Heart right ventricle (tissue), 16 donors: ENCODE results near the gene AMN1. TPM values are rescaled to one million over a fixed set of nuclear protein-coding genes. Genes with fewer than 3 reads are reported as not detected.

Source experiments
- ATAC-seq, 8 donors: fragments of 200-7000 bp; cut with Tn5 transposase; one replicate each; pipeline ENCODE4 v1.9.1; 2020; ENCODE audit warnings: mild to moderate bottlenecking in 8 of 8, moderate library complexity in 8 of 8, moderate number of reproducible peaks in 1 of 8
- DNase-seq, 2 donors: peaks; one replicate each; pipeline ENCODE4 v3.0.0-alpha.2; 2020
- H3K27ac ChIP-seq, 10 donors: fragments of 200-600 bp; sonication (generic) in 2 of 10; one replicate each; pipeline versions ENCODE4 v1.5.0 to v1.8.0; 2020 to 2022; ENCODE audit warnings: mild to moderate bottlenecking in 3 of 10
- H3K27me3 ChIP-seq, 7 donors: fragments of 200-600 bp; one replicate each; pipeline ENCODE4 v1.8.0; 2021 to 2022; ENCODE audit warnings: mild to moderate bottlenecking in 2 of 7
- H3K36me3 ChIP-seq, 9 donors: fragments of 200-600 bp; sonication (generic) in 1 of 9; one replicate each; pipeline versions ENCODE4 v1.5.0 to v1.8.0; 2020 to 2022; ENCODE audit warnings: mild to moderate bottlenecking in 2 of 9
- H3K4me1 ChIP-seq, 9 donors: fragments of 200-600 bp; sonication (generic) in 1 of 9; one replicate each; pipeline versions ENCODE4 v1.5.0 to v1.8.0; 2020 to 2022; ENCODE audit warnings: mild to moderate bottlenecking in 4 of 9
- H3K4me3 ChIP-seq, 10 donors: fragments of 200-600 bp; sonication (generic) in 2 of 10; one replicate each; pipeline versions ENCODE4 v1.5.0 to v1.8.0; 2020 to 2022; ENCODE audit warnings: mild to moderate bottlenecking in 7 of 10, moderate library complexity in 2 of 10
- H3K9me3 ChIP-seq, 11 donors: fragments of 200-600 bp in 10 of 11; sonication (generic) in 2 of 11; one replicate each; pipeline versions ENCODE4 v1.5.0 to v1.8.0; 2013 to 2022; ENCODE audit warnings: mild to moderate bottlenecking in 2 of 11, control low read depth in 1 of 11, moderate library complexity in 1 of 11
- CTCF ChIP-seq, 9 donors: fragments of 200-600 bp; sonication (generic) in 2 of 9; IDR thresholded peaks; one replicate each; pipeline versions ENCODE4 v1.5.0 to v1.8.0; 2021 to 2022; ENCODE audit warnings: antibody characterized with exemption in 9 of 9, mild to moderate bottlenecking in 5 of 9, moderate library complexity in 1 of 9
- WGBS, 2 donors: extraction: QIAGEN DNeasy Blood & Tissue Kit; methylation state at CpG; one replicate each; pipeline ENCODE4 v1.1.7; 2013; ENCODE audit warnings: inconsistent platforms in 1 of 2; 5-methylcytosine and 5-hydroxymethylcytosine counted together
- intact Hi-C, 10 donors: fragments of 100-400 bp; cut with DNase I; formaldehyde crosslinking; loops; one replicate each; pipeline versions ENCODE4 v1.11.1 to v1.14.2; 2022
- polyA plus RNA-seq, 2 donors: library from polyadenylated mRNA; stranded (reverse); fragments of 200-250 nt; gene quantifications; one replicate each; pipeline ENCODE4 v1.2.3, GENCODE V29; 2013
- total RNA-seq, 10 donors: library from RNA; stranded (reverse); fragmentation: NEBNext Ultra II Directional in 3 of 10; extraction: Animal tissue kit (Norgen Biotek cat#: 25700) in 3 of 10; gene quantifications; one replicate each; pipeline versions ENCODE4 v1.2.1 to v1.2.4, GENCODE V29; 2021 to 2023
- donor health status: Arrhythmogenic right ventricular cardiomyopathy.
- donor health status: ischemic (EF 13 %, LVEDD 7.1; RV severe dilation, severe dysfunction).
- donor health status: healthy with polysubstance abuse.
- donor health status: DM: no; HTN: yes; CAD: no.
- donor health status: DM: no; HTN: no; CAD: no.
- donor health status: ischemic (EF 25% LVEDD 6.9; RV normal size, moderate dysfunction).
- donor health status: ischemic (EF 25% LVEDD 5.7; RV mildly dilated, moderate dysfunction).
- donor health status: healthy.
- donor health status: DM: yes; HTN: yes; CAD: no.
- donor health status: Ischemic cardiomyopathy.
- donor health status: ischemic (EF 35%, LVEDD 5.7; RV mildly dilated, moderate dysfunction).
- donor health status: nonischemic (EF 11% LVEDD 7.7; RV severe dilation, severe dysfunction).
- donor health status: DM: yes; HTN: yes; CAD: no.
- donor health status: PGD.
- donor health status: ischemic (EF 29% LVEDD 5.4; RV normal size, mild dysfunction).
- donor health status: nonischemic (EF 23%, LVEDD 6.1; RV moderate dilation, normal function).

The AMN1 gene
- total and polyA plus RNA-seq, 12 donors, result 11.3 to 24.9 (median 14.0) TPM

GRCh38 chr12:31658471-31659086, 70.2 kb downstream of the AMN1 start:
- Histone ChIP-seq H3K36me3 (peaks cover 0 to 18% (median 0%) of the 10 kb centered on the region in 9 donors), H3K4me1 (peaks cover 0 to 20% (median 11%) of the 10 kb centered on the region in 9 donors), H3K27me3 (no peaks in the 10 kb centered on the region), H3K4me3 (peak overlapping the region; percentile 30 to 78 (median 67)), H3K27ac (peak overlapping the region; percentile 83 to 98 (median 94)), H3K9me3 (no peaks in the 10 kb centered on the region)
- no peak for TF ChIP-seq CTCF (IDR thresholded peaks at IDR 0.05)
- ATAC-seq (peak in 6 of 8 donors; percentile 2 to 40 (median 7)), DNase-seq (no peak)
- WGBS, 2 donors, result 18 to 19% methylated on average over 11 of the region's 11 CpGs
- intact Hi-C loops, result loop anchor here in 7 of 10 donors (2.0 to 10.0 kb wide), 8 partner anchors 296 to 1016 kb away; partner anchors contain the start of genes DNM1L (in 4 of the 7), RESF1 (in 2 of the 7) and BICD1 (in 1 of the 7)

- Histone ChIP-seq H3K27ac (no peak overlapping the region), H3K4me1 (peaks cover 0 to 35% (median 15%) of the 10 kb centered on the region in 9 donors), H3K27me3 (no peaks in the 10 kb centered on the region), H3K4me3 (no peak overlapping the region), H3K36me3 (no peaks in the 10 kb centered on the region), H3K9me3 (no peaks in the 10 kb centered on the region)
- no peak for ATAC-seq
- TF ChIP-seq CTCF (IDR thresholded peaks at IDR 0.05), result no peak
- 56 to 82% methylated on average over 1 of the region's 1 CpG for WGBS, 2 donors
- intact Hi-C loops, result loop anchor here in 7 of 10 donors (2.0 to 10.0 kb wide), 8 partner anchors 299 to 1019 kb away; partner anchors contain the start of genes DNM1L (in 4 of the 7), BICD1 (in 1 of the 7) and RESF1 (in 1 of the 7)
- DNase-seq, result no peak
These were observed 73.0 kb downstream of the AMN1 start for GRCh38 chr12:31655792-31656191.

GRCh38 chr12:31655208-31655607, 73.6 kb downstream of the AMN1 start:
- no peak for ATAC-seq
- H3K36me3 ChIP-seq, result no peaks in the 10 kb centered on the region
- no peak for DNase-seq
- H3K27ac ChIP-seq, result no peak overlapping the region
- WGBS, 2 donors, result 43 to 59% methylated on average over 4 of the region's 4 CpGs
- H3K4me1 ChIP-seq, result peaks cover 0 to 34% (median 12%) of the 10 kb centered on the region in 9 donors
- no peaks in the 10 kb centered on the region for H3K9me3 ChIP-seq
- intact Hi-C loops, result loop anchor here in 7 of 10 donors (2.0 to 10.0 kb wide), 8 partner anchors 300 to 1020 kb away; partner anchors contain the start of genes DNM1L (in 4 of the 7), BICD1 (in 1 of the 7) and RESF1 (in 1 of the 7)
- TF ChIP-seq CTCF (IDR thresholded peaks at IDR 0.05), result no peak
- H3K27me3 ChIP-seq, result no peaks in the 10 kb centered on the region
- H3K4me3 ChIP-seq, result no peak overlapping the region

- WGBS, 2 donors, result 86% methylated on average over 18 of the region's 18 CpGs
- ATAC-seq, result peak in 1 of 8 donors; percentile 17
- TF ChIP-seq CTCF (IDR thresholded peaks at IDR 0.05), result no peak
These were observed 76.8 kb downstream of the AMN1 start for GRCh38 chr12:31651893-31652521.

More at GRCh38 chr12:31651893-31652521, 76.8 kb downstream of the AMN1 start:
- Histone ChIP-seq H3K4me1 (peaks cover 0 to 25% (median 10%) of the 10 kb centered on the region in 9 donors), H3K36me3 (no peaks in the 10 kb centered on the region), H3K4me3 (no peak overlapping the region), H3K27ac (no peak overlapping the region), H3K27me3 (no peaks in the 10 kb centered on the region), H3K9me3 (no peaks in the 10 kb centered on the region)
- no peak for DNase-seq
- intact Hi-C loops, result loop anchor here in 7 of 10 donors (5.0 to 10.0 kb wide), 7 partner anchors 303 to 1023 kb away; partner anchors contain the start of genes DNM1L (in 4 of the 7), BICD1 (in 1 of the 7) and RESF1 (in 1 of the 7)
